ENCODE measurements around the gene TYMP. TPM values are rescaled to one million over a fixed set of nuclear protein-coding genes. Genes with fewer than 3 reads are reported as not detected.

The TYMP gene
- total and polyA plus RNA-seq, 10 of the 15 experiments (the other 5 are each of a cell fraction or from before 2014, with no cell fraction given), result 0.42 to 57.8 (median 24.6) TPM

- Histone ChIP-seq H3K4me2 (ENCODE audit: control insufficient read depth, insufficient read depth) (no peak overlapping the region), H3K9ac (ENCODE audit: control insufficient read depth, insufficient read depth, low read length) (no peak overlapping the region), H3K79me2 (ENCODE audit: control insufficient read depth, insufficient read depth, low read length) (no peaks in the 10 kb centered on the region), H4K20me1 (ENCODE audit: control insufficient read depth, insufficient read depth) (no peaks in the 10 kb centered on the region), H3K36me3 (ENCODE audit: control insufficient read depth in 2 of 2, insufficient read depth in 2 of 2, low read length in 1 of 2) (no peaks in the 10 kb centered on the region), H3K27ac (ENCODE audit: control insufficient read depth, insufficient read depth) (no peak overlapping the region), H3K27me3 (replicated peaks in 1 of 2; ENCODE audit: control insufficient read depth in 2 of 2, insufficient read depth in 2 of 2, low read length in 1 of 2) (peaks cover 0 to 1% of the 10 kb centered on the region in 2 experiments; a peak in 1 of 4 replicates), H2AFZ (ENCODE audit: control insufficient read depth, low read depth, low read length) (no peak overlapping the region), H3K4me1 (ENCODE audit: control insufficient read depth, insufficient read depth, low read length) (no peaks in the 10 kb centered on the region), H3K4me3 (no peak overlapping the region), H3K9me3 (replicated peaks; ENCODE audit: control insufficient read depth, insufficient read depth, low read length) (no peaks in the 10 kb centered on the region)
- intact Hi-C loops (cut with micrococcal nuclease; ENCODE audit: unreplicated experiment) (loop anchor here (5.0 kb wide), 1 partner anchor 33 kb away; the partner anchor contains the start of gene SCO2), in situ Hi-C loops (cut with MboI) (no loop called here)
- no TSS peak for BruUV-seq (replicated peaks)
- ChIA-PET RAD21 (ENCODE audit: unreplicated experiment) (no interaction called here), CTCF (interaction anchor here (0.9 kb wide), 1 partner anchor 62 kb away, joined by 4 read pairs; no protein-coding TSS in a partner anchor), POLR2A (no interaction called here), SMC1A (ENCODE audit: uncharacterized antibody, unreplicated experiment) (interaction anchor here (0.6 to 1.0 kb wide), 3 partner anchors 9 to 29 kb away, joined by 3 to 4 read pairs (median 3); no protein-coding TSS in a partner anchor)
- FAIRE-seq, result no peak
- DNase-seq (ENCODE audit: low read depth, low spot score), result no peak
- 65% methylated on average over 3 of the region's 3 CpGs for WGBS (ENCODE audit: insufficient coverage, insufficient replicate concordance, low lambda C conversion rate, missing lambda C conversion rate)
- ATAC-seq, result no peak
- TF ChIP-seq KAT2A (conservative IDR thresholded peaks at IDR 0.05; ENCODE audit: control insufficient read depth, low read depth, low read length), result no peak
- TF ChIP-seq RB1 (IDR thresholded peaks at IDR 0.05; ENCODE audit: borderline replicate concordance), result no peak
- TF ChIP-seq JUNB (IDR thresholded peaks at IDR 0.05), result no peak
- TF ChIP-seq GATAD2B (conservative IDR thresholded peaks at IDR 0.05; ENCODE audit: low read depth), result no peak
- TF ChIP-seq MLLT1 (IDR thresholded peaks at IDR 0.05), result no peak
- TF ChIP-seq, protein P1, sequence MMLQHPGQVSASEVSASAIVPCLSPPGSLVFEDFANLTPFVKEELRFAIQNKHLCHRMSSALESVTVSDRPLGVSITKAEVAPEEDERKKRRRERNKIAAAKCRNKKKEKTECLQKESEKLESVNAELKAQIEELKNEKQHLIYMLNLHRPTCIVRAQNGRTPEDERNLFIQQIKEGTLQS (IDR thresholded peaks at IDR 0.05; ENCODE audit: borderline replicate concordance, extremely low read depth, low read depth, low read length), result no peak
- no peak for TF ChIP-seq ATF7 (IDR thresholded peaks at IDR 0.05; ENCODE audit: low read depth)
- TF ChIP-seq PAX5 (IDR thresholded peaks at IDR 0.05; ENCODE audit: borderline replicate concordance, low read depth, low read length), result no peak
- TF ChIP-seq WRNIP1 (IDR thresholded peaks at IDR 0.05; ENCODE audit: borderline replicate concordance, low read depth, low read length), result no peak
- no peak for TF ChIP-seq ETV6 (conservative IDR thresholded peaks at IDR 0.05 in 1 of 2, IDR thresholded peaks at IDR 0.05 in 1 of 2; ENCODE audit: borderline replicate concordance in 1 of 2, low read depth in 1 of 2)
- TF ChIP-seq POLR2AphosphoS2 (IDR thresholded peaks at IDR 0.05; ENCODE audit: low read depth, low read length), result no peak
- TF ChIP-seq CREM (IDR thresholded peaks at IDR 0.05; ENCODE audit: low read depth), result no peak
- TF ChIP-seq SMARCA5 (IDR thresholded peaks at IDR 0.05), result no peak
- TF ChIP-seq NFYA (IDR thresholded peaks at IDR 0.05; ENCODE audit: borderline replicate concordance, low read depth, low read length), result no peak
- no peak for TF ChIP-seq MYB (IDR thresholded peaks at IDR 0.05; ENCODE audit: borderline replicate concordance, low read depth, low read length)
- no peak for TF ChIP-seq FOXM1 (IDR thresholded peaks at IDR 0.05; ENCODE audit: low read depth, low read length)
- no peak for TF ChIP-seq NFIC (IDR thresholded peaks at IDR 0.05; ENCODE audit: low read depth, low read length)
- no peak for TF ChIP-seq ZNF207 (IDR thresholded peaks at IDR 0.05; ENCODE audit: borderline replicate concordance)
- TF ChIP-seq, protein P2, sequence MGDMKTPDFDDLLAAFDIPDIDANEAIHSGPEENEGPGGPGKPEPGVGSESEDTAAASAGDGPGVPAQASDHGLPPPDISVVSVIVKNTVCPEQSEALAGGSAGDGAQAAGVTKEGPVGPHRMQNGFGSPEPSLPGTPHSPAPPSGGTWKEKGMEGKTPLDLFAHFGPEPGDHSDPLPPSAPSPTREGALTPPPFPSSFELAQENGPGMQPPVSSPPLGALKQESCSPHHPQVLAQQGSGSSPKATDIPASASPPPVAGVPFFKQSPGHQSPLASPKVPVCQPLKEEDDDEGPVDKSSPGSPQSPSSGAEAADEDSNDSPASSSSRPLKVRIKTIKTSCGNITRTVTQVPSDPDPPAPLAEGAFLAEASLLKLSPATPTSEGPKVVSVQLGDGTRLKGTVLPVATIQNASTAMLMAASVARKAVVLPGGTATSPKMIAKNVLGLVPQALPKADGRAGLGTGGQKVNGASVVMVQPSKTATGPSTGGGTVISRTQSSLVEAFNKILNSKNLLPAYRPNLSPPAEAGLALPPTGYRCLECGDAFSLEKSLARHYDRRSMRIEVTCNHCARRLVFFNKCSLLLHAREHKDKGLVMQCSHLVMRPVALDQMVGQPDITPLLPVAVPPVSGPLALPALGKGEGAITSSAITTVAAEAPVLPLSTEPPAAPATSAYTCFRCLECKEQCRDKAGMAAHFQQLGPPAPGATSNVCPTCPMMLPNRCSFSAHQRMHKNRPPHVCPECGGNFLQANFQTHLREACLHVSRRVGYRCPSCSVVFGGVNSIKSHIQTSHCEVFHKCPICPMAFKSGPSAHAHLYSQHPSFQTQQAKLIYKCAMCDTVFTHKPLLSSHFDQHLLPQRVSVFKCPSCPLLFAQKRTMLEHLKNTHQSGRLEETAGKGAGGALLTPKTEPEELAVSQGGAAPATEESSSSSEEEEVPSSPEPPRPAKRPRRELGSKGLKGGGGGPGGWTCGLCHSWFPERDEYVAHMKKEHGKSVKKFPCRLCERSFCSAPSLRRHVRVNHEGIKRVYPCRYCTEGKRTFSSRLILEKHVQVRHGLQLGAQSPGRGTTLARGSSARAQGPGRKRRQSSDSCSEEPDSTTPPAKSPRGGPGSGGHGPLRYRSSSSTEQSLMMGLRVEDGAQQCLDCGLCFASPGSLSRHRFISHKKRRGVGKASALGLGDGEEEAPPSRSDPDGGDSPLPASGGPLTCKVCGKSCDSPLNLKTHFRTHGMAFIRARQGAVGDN (IDR thresholded peaks at IDR 0.05), result no peak
Measured at GRCh38 chr22:50560034-50560433, 30.2 kb upstream of the TYMP start.
